Left hindlimb (tissue), 1 donor: ENCODE measurements around the gene HSD11B2.

Source experiments
- DNase-seq: peaks from one replicate; pipeline ENCODE4 v3.0.0-alpha.2; 2018

Gene HSD11B2

GRCh38 chr16:67396159-67397035 lies 34.5 kb upstream of the HSD11B2 start:
- peak; percentile 92 for DNase-seq

GRCh38 chr16:67397036-67397801 lies 33.7 kb upstream of the HSD11B2 start:
- peak; percentile 57 for DNase-seq

- DNase-seq = no peak
Measured at GRCh38 chr16:67397812-67398545, 32.9 kb upstream of the HSD11B2 start.

GRCh38 chr16:67398546-67399217 lies 32.2 kb upstream of the HSD11B2 start:
- no peak for DNase-seq

- peak; percentile 73 for DNase-seq
Measured at GRCh38 chr16:67399218-67399733, 31.6 kb upstream of the HSD11B2 start.

- peak; percentile 70 for DNase-seq
Measured at GRCh38 chr16:67399749-67400704, 30.9 kb upstream of the HSD11B2 start.

GRCh38 chr16:67400901-67401300 lies 30.0 kb upstream of the HSD11B2 start:
- no peak for DNase-seq

- DNase-seq = no peak
Measured at GRCh38 chr16:67403976-67404555, 26.9 kb upstream of the HSD11B2 start.

- DNase-seq = no peak
Measured at GRCh38 chr16:67404740-67405226, 26.1 kb upstream of the HSD11B2 start.

- no peak for DNase-seq
Measured at GRCh38 chr16:67405336-67405735, 25.6 kb upstream of the HSD11B2 start.

- DNase-seq = peak; percentile 76
Measured at GRCh38 chr16:67406111-67406971, 24.6 kb upstream of the HSD11B2 start.

- DNase-seq = peak; percentile 32
Measured at GRCh38 chr16:67407176-67407787, 23.6 kb upstream of the HSD11B2 start.

GRCh38 chr16:67407788-67408452 lies 23.0 kb upstream of the HSD11B2 start:
- DNase-seq = peak; percentile 21

- no peak for DNase-seq
Measured at GRCh38 chr16:67409631-67410030, 21.3 kb upstream of the HSD11B2 start.

- no peak for DNase-seq
Measured at GRCh38 chr16:67411339-67411738, 19.6 kb upstream of the HSD11B2 start.

- DNase-seq = no peak
Measured at GRCh38 chr16:67412294-67412693, 18.6 kb upstream of the HSD11B2 start.

GRCh38 chr16:67413978-67414911 lies 16.7 kb upstream of the HSD11B2 start:
- DNase-seq = no peak
